Measurements from ENCODE around the gene CARNS1. TPM values are rescaled to one million over a fixed set of nuclear protein-coding genes. Genes with fewer than 3 reads are reported as not detected.

The CARNS1 gene
- total and polyA plus RNA-seq, 11 donors, result 0.89 to 33.6 (median 6.2) TPM

- TF ChIP-seq POLR2A (IDR thresholded peaks at IDR 0.05) (no peak), CTCF (IDR thresholded peaks at IDR 0.05) (no peak)
- Histone ChIP-seq H3K4me3 (no peak overlapping the region), H3K9me3 (no peaks in the 10 kb centered on the region), H3K27ac (no peak overlapping the region), H3K4me1 (peaks cover 0 to 29% (median 5%) of the 10 kb centered on the region in 12 donors), H3K27me3 (no peaks in the 10 kb centered on the region), H3K36me3 (no peaks in the 10 kb centered on the region)
- DNase-seq (no peak), ATAC-seq (no peak)
- intact Hi-C loops (cut with DNase I), result no loop called here
- WGBS, 4 donors, result 88 to 95% (median 94%) methylated on average over 15 to 21 of the region's 21 CpGs
Observed at GRCh38 chr11:67453816-67454732, 38.6 kb downstream of the CARNS1 start.

- 90 to 96% (median 94%) methylated on average over 3 of the region's 3 CpGs for WGBS, 4 donors
Observed at GRCh38 chr11:67455054-67455453, 39.6 kb downstream of the CARNS1 start, which contains the start of gene CABP4. TSS of gene CABP4 (plus strand) at chr11:67455354. CDS start at chr11:67455424, 70 bp downstream.

DNA sequence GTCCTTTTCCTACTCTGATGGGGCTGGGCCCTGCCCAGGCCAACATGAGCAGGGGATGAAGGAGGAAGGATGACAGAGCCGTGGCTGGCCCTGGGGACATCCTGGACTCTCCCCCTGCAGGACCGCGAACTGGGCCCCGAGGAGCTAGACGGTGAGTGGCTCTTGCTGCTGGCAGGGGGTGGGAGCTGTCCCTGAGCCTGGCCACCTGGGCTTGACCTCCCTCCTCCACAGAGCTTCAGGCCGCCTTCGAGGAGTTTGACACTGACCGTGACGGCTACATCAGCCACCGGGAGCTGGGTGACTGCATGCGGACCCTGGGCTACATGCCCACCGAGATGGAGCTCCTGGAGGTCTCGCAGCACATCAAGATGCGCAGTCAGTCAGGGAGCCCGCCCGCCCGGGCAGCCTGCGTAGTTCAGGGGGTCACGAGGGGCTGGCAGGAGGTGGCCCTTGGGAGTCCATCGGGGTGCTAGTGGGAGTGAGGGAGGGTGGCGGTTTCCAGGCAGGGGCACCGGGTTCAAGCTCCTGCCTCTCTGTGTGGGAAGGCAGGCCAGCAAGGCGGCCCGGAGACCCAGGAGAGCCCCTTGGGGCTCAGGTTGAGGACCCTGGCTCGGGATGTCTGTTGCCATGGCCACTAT is 40.7 kb downstream of the CARNS1 start:
- no peak for ATAC-seq
- H3K4me3 ChIP-seq, result no peak overlapping the region
- H3K27ac ChIP-seq, result no peak overlapping the region
- no peaks in the 10 kb centered on the region for H3K36me3 ChIP-seq
- intact Hi-C loops (cut with DNase I), result no loop called here
- H3K4me1 ChIP-seq, result peaks cover 0 to 14% (median 5%) of the 10 kb centered on the region in 12 donors
- no peaks in the 10 kb centered on the region for H3K9me3 ChIP-seq
- 79 to 87% (median 80%) methylated on average over 7 to 25 of the region's 25 CpGs for WGBS, 4 donors
- TF ChIP-seq CTCF (IDR thresholded peaks at IDR 0.05) (no peak), POLR2A (IDR thresholded peaks at IDR 0.05) (no peak)
- H3K27me3 ChIP-seq, result no peaks in the 10 kb centered on the region
- peak in 1 of 5 donors; percentile 22 for DNase-seq

More at GRCh38 chr11:67455054-67455453, 39.6 kb downstream of the CARNS1 start, which contains the start of gene CABP4:
- TF ChIP-seq CTCF (IDR thresholded peaks at IDR 0.05) (no peak), POLR2A (IDR thresholded peaks at IDR 0.05) (no peak)
- intact Hi-C loops (cut with DNase I), result no loop called here
- no peaks in the 10 kb centered on the region for H3K9me3 ChIP-seq
- H3K27me3 ChIP-seq, result no peaks in the 10 kb centered on the region
- H3K27ac ChIP-seq, result no peak within 1 kb of the TSS
- ATAC-seq (no peak), DNase-seq (no peak)
- no peak within 1 kb of the TSS for H3K4me3 ChIP-seq
- H3K4me1 ChIP-seq, result peaks cover 0 to 21% (median 5%) of the 10 kb centered on the region in 12 donors
- no peaks in the 10 kb centered on the region for H3K36me3 ChIP-seq

DNA sequence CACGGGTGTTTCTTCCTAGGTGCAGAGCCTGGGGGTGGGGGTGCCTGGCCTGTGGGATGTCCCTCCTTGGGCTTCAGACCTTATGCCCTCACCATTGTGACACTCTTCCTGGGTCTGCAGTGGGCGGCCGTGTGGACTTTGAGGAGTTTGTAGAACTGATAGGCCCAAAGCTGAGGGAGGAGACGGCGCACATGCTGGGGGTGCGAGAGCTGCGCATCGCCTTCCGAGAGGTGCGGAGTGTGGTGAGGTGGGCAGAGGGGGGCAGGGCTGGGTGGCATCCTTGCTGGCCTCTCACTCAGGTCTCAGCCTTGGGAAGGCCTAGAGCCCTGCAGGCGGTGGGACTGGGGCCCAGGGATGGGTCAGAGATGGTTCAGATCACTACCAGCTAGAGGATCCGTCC is 42.0 kb downstream of the CARNS1 start:
- Histone ChIP-seq H3K36me3 (no peaks in the 10 kb centered on the region), H3K9me3 (no peaks in the 10 kb centered on the region), H3K4me3 (no peak overlapping the region), H3K27ac (no peak overlapping the region), H3K27me3 (no peaks in the 10 kb centered on the region), H3K4me1 (peaks cover 0 to 8% (median 3%) of the 10 kb centered on the region in 12 donors)
- TF ChIP-seq CTCF (IDR thresholded peaks at IDR 0.05) (no peak), POLR2A (IDR thresholded peaks at IDR 0.05) (no peak)
- intact Hi-C loops (cut with DNase I), result no loop called here
- no peak for ATAC-seq
- WGBS, 4 donors, result 91 to 95% (median 93%) methylated on average over 11 to 12 of the region's 12 CpGs
- DNase-seq, result no peak
